A549 (cell line): ENCODE measurements around the gene MRPS26. TPM values are rescaled to one million over a fixed set of nuclear protein-coding genes. Genes with fewer than 3 reads are reported as not detected.

Source experiments
- ATAC-seq, 2 experiments: fragments of 200-7000 bp in 1 of 2; fragments of >200 bp in 1 of 2; cut with Nextera tagmentation in 1 of 2; cut with Tn5 transposase in 1 of 2; 3 replicates each; pipeline versions ENCODE4 v1.8.0 to v1.9.1; 2018 to 2020; ENCODE audit warnings: mild to moderate bottlenecking in 1 of 2, moderate library complexity in 1 of 2
- CTCF ChIA-PET: fragments of 300-600 bp; sonication (Branson Sonifier 250); formaldehyde crosslinking; extraction: SDS; loops from one replicate; lab custom pipeline; 2021; ENCODE audit warnings: antibody characterized with exemption, inconsistent platforms; lab: Yijun Ruan, JAX
- POLR2A ChIA-PET: fragments of 350-600 bp; formaldehyde crosslinking; extraction: SDS; loops from one replicate; lab custom pipeline; 2021; ENCODE audit warnings: antibody characterized with exemption, inconsistent platforms; lab: Yijun Ruan, JAX
- DNase-seq, 2 experiments: peaks; one replicate each; pipeline versions ENCODE4 v3.0.0 to v3.0.0-alpha.2; 2011 to 2016; ENCODE audit warnings: low read depth in 1 of 2, low spot score in 1 of 2
- FAIRE-seq: peaks from 2 replicates; lab custom pipeline; 2011; peaks lifted over from hg19 to GRCh38; lab: Jason Lieb, UNC
- H3K27ac ChIP-seq, 2 experiments: fragments of >200 bp; sonication (Bioruptor Twin); formaldehyde crosslinking; 3 replicates each; pipeline ENCODE4 v1.5.1; 2016 to 2017
- H3K4me1 ChIP-seq: fragments of >200 bp; sonication (Bioruptor Twin); formaldehyde crosslinking; 3 replicates; pipeline ENCODE4 v1.6.1; 2016
- H3K4me2 ChIP-seq: fragments of >200 bp; sonication (Bioruptor Twin); formaldehyde crosslinking; 3 replicates; pipeline ENCODE4 v1.6.1; 2016
- H3K4me3 ChIP-seq: fragments of >200 bp; sonication (Bioruptor Twin); formaldehyde crosslinking; 3 replicates; pipeline ENCODE4 v1.5.1; 2016
- H3K9me3 ChIP-seq: fragments of >200 bp; sonication (Bioruptor Twin); formaldehyde crosslinking; 3 replicates; pipeline ENCODE4 v1.6.1; 2016
- BHLHE40 ChIP-seq: IDR thresholded peaks from 2 replicates; pipeline ENCODE4 v1.6.1; 2012; ENCODE audit warnings: low read depth, low read length, inconsistent platforms
- CEBPB ChIP-seq, 2 experiments: fragments of >200 bp in 1 of 2; sonication (Bioruptor Twin) in 1 of 2; formaldehyde crosslinking in 1 of 2; IDR thresholded peaks; 2 replicates each; pipeline ENCODE4 v1.6.1; 2012 to 2016
- CHD2 ChIP-seq: fragments of 150-350 bp; IDR thresholded peaks from 2 replicates; pipeline ENCODE4 v1.6.1; 2014; ENCODE audit warnings: low read length; ENCODE audit not compliant: partially characterized antibody
- CHD4 ChIP-seq: fragments of 200-600 bp; sonication (generic); IDR thresholded peaks from 2 replicates; pipeline ENCODE4 v1.6.1; 2016; ENCODE audit warnings: antibody characterized with exemption, mild to moderate bottlenecking, borderline replicate concordance
- E2F6 ChIP-seq: IDR thresholded peaks from 2 replicates; pipeline ENCODE4 v1.6.1; 2012; ENCODE audit warnings: low read depth, borderline replicate concordance
- EHMT2 ChIP-seq: fragments of 200-600 bp; sonication (generic); IDR thresholded peaks from 2 replicates; pipeline ENCODE4 v1.6.1; 2016; ENCODE audit warnings: antibody characterized with exemption, low read depth, mild to moderate bottlenecking, moderate library complexity
- ESRRA ChIP-seq: fragments of 150-350 bp; IDR thresholded peaks from 2 replicates; pipeline ENCODE4 v1.6.1; 2014; ENCODE audit warnings: mild to moderate bottlenecking, low read length, borderline replicate concordance
- FOSB ChIP-seq: fragments of 250-450 bp; sonication (Bioruptor Pico); IDR thresholded peaks from 2 replicates; pipeline ENCODE4 v1.5.0; 2020; ENCODE audit warnings: mild to moderate bottlenecking, moderate library complexity
- FOXS1 ChIP-seq: fragments of 250-450 bp; sonication (Bioruptor Pico); IDR thresholded peaks from 2 replicates; pipeline ENCODE4 v1.5.0; 2020; ENCODE audit warnings: mild to moderate bottlenecking, moderate library complexity
- HDAC2 ChIP-seq: fragments of 200-600 bp; sonication (generic); IDR thresholded peaks from 2 replicates; pipeline ENCODE4 v1.6.1; 2016
- HEYL ChIP-seq: fragments of 250-450 bp; sonication (Bioruptor Pico); IDR thresholded peaks from 2 replicates; pipeline ENCODE4 v1.8.0; 2021; ENCODE audit warnings: mild to moderate bottlenecking, moderate library complexity
- JUN ChIP-seq, 2 experiments: fragments of >200 bp; sonication (Bioruptor Twin); formaldehyde crosslinking; IDR thresholded peaks; 2 replicates in 1 of 2; 3 replicates in 1 of 2; pipeline ENCODE4 v1.6.1; 2016 to 2017
- JUNB ChIP-seq: fragments of >200 bp; sonication (Bioruptor Twin); formaldehyde crosslinking; IDR thresholded peaks from 2 replicates; pipeline ENCODE4 v1.6.1; 2016
- KDM5A ChIP-seq: fragments of 200-600 bp; sonication (generic); IDR thresholded peaks from 2 replicates; pipeline ENCODE4 v1.6.1; 2016; ENCODE audit warnings: antibody characterized with exemption, mild to moderate bottlenecking
- MAZ ChIP-seq: fragments of 150-350 bp; IDR thresholded peaks from 2 replicates; pipeline ENCODE4 v1.6.1; 2014; ENCODE audit warnings: antibody characterized with exemption, low read depth, low read length, borderline replicate concordance
- NFE2L2 ChIP-seq: fragments of 150-350 bp; conservative IDR thresholded peaks from 2 replicates; pipeline ENCODE4 v1.6.1; 2014; ENCODE audit warnings: low read length
- POLR2AphosphoS2 ChIP-seq: conservative IDR thresholded peaks from 2 replicates; pipeline ENCODE4 v1.6.1; 2012; ENCODE audit warnings: low read length, improper control_type of control experiment, inconsistent platforms
- RAD21 ChIP-seq, 2 experiments: fragments of >200 bp in 1 of 2; sonication (Bioruptor Twin) in 1 of 2; formaldehyde crosslinking in 1 of 2; IDR thresholded peaks in 1 of 2; conservative IDR thresholded peaks in 1 of 2; 2 replicates in 1 of 2; 3 replicates in 1 of 2; pipeline ENCODE4 v1.6.1; 2012 to 2018; ENCODE audit warnings: inconsistent platforms in 1 of 2
- RCOR1 ChIP-seq: fragments of 150-350 bp; IDR thresholded peaks from 2 replicates; pipeline ENCODE4 v1.6.1; 2014; ENCODE audit warnings: antibody characterized with exemption, low read length, low read depth
- REST ChIP-seq: fragments of 200-600 bp; sonication (generic); IDR thresholded peaks from 2 replicates; pipeline ENCODE4 v1.6.1; 2016; ENCODE audit warnings: antibody characterized with exemption, mild to moderate bottlenecking, moderate library complexity
- RFX5 ChIP-seq: fragments of 450-650 bp; IDR thresholded peaks from 2 replicates; pipeline ENCODE4 v1.7.1; 2014; ENCODE audit warnings: antibody characterized with exemption, mild to moderate bottlenecking, moderate library complexity
- RNF2 ChIP-seq: fragments of 200-600 bp; sonication (generic); IDR thresholded peaks from 2 replicates; pipeline ENCODE4 v1.6.1; 2016; ENCODE audit warnings: low read depth, mild to moderate bottlenecking, antibody characterized with exemption, moderate library complexity, borderline replicate concordance
- TFCP2L1 ChIP-seq: fragments of 250-450 bp; sonication (Bioruptor Pico); IDR thresholded peaks from 2 replicates; pipeline ENCODE4 v1.5.0; 2021; ENCODE audit warnings: mild to moderate bottlenecking
- TP53 ChIP-seq: fragments of 250-450 bp; sonication (Bioruptor Pico); IDR thresholded peaks from 2 replicates; pipeline ENCODE4 v1.5.0; 2021; ENCODE audit warnings: mild to moderate bottlenecking, moderate library complexity
- ZC3H11A ChIP-seq: fragments of 450-650 bp; IDR thresholded peaks from 2 replicates; pipeline ENCODE4 v1.6.1; 2014; ENCODE audit warnings: antibody characterized with exemption, mild to moderate bottlenecking
- WGBS: methylation state at CpG from one replicate; pipeline ENCODE4 v1.1.6; 2017; ENCODE audit errors: missing lambda C conversion rate; 5-methylcytosine and 5-hydroxymethylcytosine counted together
- polyA minus RNA-seq: library from RNA; depleted of rRNA, polyadenylated mRNA; stranded (reverse); fragments of >200 nt; gene quantifications from 2 replicates; pipeline ENCODE4 v1.2.3, GENCODE V29; 2011; rRNA and poly(A)+ RNA removed
- polyA plus RNA-seq, 4 experiments: library from polyadenylated mRNA; depleted of rRNA in 3 of 4; stranded (reverse); fragments of >200 nt; fragmentation: RNase III in 1 of 4; extraction: RNeasy Plus Mini Kit Qiagen cat#74134 plus additional on column Dnase treatment in 1 of 4; gene quantifications; 2 replicates in 3 of 4; 3 replicates in 1 of 4; pipeline ENCODE4 v1.2.3, GENCODE V29; 2011 to 2017
- TF ChIP-seq, protein P1 (sequence below): fragments of >200 bp; sonication (Bioruptor Twin); formaldehyde crosslinking; IDR thresholded peaks from 3 replicates; pipeline ENCODE4 v1.5.1; 2016
- TF ChIP-seq, protein P2 (sequence below): IDR thresholded peaks from 2 replicates; pipeline ENCODE4 v1.6.1; 2012
- TF ChIP-seq, protein P3 (sequence below): fragments of >200 bp; sonication (Bioruptor Twin); formaldehyde crosslinking; IDR thresholded peaks from 3 replicates; pipeline ENCODE4 v1.6.1; 2016
- TF ChIP-seq, protein P4 (sequence below): IDR thresholded peaks from 2 replicates; pipeline ENCODE4 v1.6.1; 2012
- TF ChIP-seq, protein P5 (sequence below): fragments of >200 bp; sonication (Bioruptor Twin); formaldehyde crosslinking; IDR thresholded peaks from 2 replicates; pipeline ENCODE4 v1.6.1; 2016

The MRPS26 gene
- polyA plus RNA-seq (2011; rRNA removed) (69.4 and 71.3 TPM in 2 replicates), polyA plus RNA-seq (2017; fragmentation: RNase III; extraction: RNeasy Plus Mini Kit Qiagen cat#74134 plus additional on column Dnase treatment) (106 to 111 TPM (median 107 TPM) in 3 replicates), polyA minus RNA-seq (30.7 and 30.9 TPM in 2 replicates)
- 253 and 262 TPM in 2 replicates for polyA plus RNA-seq (2012; cell fraction: cytosol; rRNA removed)
- 125 and 159 TPM in 2 replicates for polyA plus RNA-seq (2012; cell fraction: nucleus; rRNA removed)

DNA sequence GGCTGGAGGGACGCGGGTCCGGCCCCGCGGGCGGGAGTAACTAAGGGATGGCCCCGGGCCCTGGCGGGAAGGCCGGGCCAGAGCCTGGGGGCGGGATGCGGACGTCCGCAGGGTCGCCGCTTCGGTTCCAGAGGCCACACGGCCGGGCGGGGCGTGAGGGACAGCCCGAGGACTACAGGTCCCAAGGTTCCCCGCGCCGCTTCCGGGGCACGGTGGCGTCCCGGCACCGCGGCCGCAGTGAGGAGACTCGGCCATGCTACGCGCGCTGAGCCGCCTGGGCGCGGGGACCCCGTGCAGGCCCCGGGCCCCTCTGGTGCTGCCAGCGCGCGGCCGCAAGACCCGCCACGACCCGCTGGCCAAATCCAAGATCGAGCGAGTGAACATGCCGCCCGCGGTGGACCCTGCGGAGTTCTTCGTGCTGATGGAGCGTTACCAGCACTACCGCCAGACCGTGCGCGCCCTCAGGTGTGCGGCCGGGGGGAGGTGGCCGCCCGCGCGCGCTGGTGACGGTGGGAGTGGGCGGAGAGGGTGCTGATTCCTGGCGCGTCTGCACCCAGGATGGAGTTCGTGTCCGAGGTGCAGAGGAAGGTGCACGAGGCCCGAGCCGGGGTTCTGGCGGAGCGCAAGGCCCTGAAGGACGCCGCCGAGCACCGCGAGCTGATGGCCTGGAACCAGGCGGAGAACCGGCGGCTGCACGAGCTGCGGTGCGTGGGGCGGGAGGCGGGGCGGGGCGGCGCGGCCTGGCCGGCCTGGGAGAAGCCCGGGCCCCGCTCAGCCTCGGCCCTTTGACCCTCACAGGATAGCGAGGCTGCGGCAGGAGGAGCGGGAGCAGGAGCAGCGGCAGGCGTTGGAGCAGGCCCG lies at the start of gene MRPS26:
TSS of gene MRPS26 (plus strand) at position 237 of the 861 bp plus-strand sequence. CDS start at position 254, 17 bp downstream.
- Histone ChIP-seq H3K4me2 (peak within 1 kb of the TSS; percentile 77), H3K27ac (peak within 1 kb of the TSS; percentile 86 to 94), H3K4me3 (peak within 1 kb of the TSS; percentile 95), H3K9me3 (no peaks in the 10 kb centered on the region), H3K4me1 (peaks cover 23% of the 10 kb centered on the region)
- 1% methylated on average over 45 of the region's 104 CpGs for WGBS
- ChIA-PET POLR2A (interaction anchor here (0.5 to 1.1 kb wide), 5 partner anchors 8 to 829 kb away, joined by 3 to 8 read pairs (median 6); no protein-coding TSS in a partner anchor), CTCF (interaction anchor here (1.0 kb wide), 2 partner anchors 8 to 71 kb away, joined by 4 to 9 read pairs; no protein-coding TSS in a partner anchor)
- ATAC-seq (peak; percentile 94 to 97), FAIRE-seq (no peak), DNase-seq (peak; percentile 93 to 94)
- TF ChIP-seq, protein P1, sequence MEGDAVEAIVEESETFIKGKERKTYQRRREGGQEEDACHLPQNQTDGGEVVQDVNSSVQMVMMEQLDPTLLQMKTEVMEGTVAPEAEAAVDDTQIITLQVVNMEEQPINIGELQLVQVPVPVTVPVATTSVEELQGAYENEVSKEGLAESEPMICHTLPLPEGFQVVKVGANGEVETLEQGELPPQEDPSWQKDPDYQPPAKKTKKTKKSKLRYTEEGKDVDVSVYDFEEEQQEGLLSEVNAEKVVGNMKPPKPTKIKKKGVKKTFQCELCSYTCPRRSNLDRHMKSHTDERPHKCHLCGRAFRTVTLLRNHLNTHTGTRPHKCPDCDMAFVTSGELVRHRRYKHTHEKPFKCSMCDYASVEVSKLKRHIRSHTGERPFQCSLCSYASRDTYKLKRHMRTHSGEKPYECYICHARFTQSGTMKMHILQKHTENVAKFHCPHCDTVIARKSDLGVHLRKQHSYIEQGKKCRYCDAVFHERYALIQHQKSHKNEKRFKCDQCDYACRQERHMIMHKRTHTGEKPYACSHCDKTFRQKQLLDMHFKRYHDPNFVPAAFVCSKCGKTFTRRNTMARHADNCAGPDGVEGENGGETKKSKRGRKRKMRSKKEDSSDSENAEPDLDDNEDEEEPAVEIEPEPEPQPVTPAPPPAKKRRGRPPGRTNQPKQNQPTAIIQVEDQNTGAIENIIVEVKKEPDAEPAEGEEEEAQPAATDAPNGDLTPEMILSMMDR = no peak
- TF ChIP-seq JUNB (no peak), TP53 (CRISPR knock-in tag) (no peak), CHD4 (no peak), FOSB (CRISPR knock-in tag) (no peak), CHD2 (no peak), HDAC2 (peak; percentile 77; the same call in 1 of the 2 replicates), TFCP2L1 (CRISPR knock-in tag) (no peak), RFX5 (no peak), HEYL (CRISPR knock-in tag) (no peak), RAD21 (conservative IDR thresholded peaks at IDR 0.05 in 1 of 2, IDR thresholded peaks at IDR 0.05 in 1 of 2) (no peak), JUN (IDR thresholded peaks at IDR 0.05) (peak; percentile 88 to 96; a peak in 3 of 5 replicates), RCOR1 (no peak), RNF2 (no peak), MAZ (no peak), FOXS1 (CRISPR knock-in tag) (no peak), CEBPB (IDR thresholded peaks at IDR 0.05) (no peak), BHLHE40 (no peak), POLR2AphosphoS2 (0 out of 2 replicates have a peak, but pooled peaks have one; percentile 51), ZC3H11A (no peak), NFE2L2 (no peak), KDM5A (peak; percentile 42; the same call in 1 of the 2 replicates), ESRRA (no peak), E2F6 (peak; percentile 78), EHMT2 (no peak), REST (peak; percentile 17; the same call in 1 of the 2 replicates)
- TF ChIP-seq, protein P2, sequence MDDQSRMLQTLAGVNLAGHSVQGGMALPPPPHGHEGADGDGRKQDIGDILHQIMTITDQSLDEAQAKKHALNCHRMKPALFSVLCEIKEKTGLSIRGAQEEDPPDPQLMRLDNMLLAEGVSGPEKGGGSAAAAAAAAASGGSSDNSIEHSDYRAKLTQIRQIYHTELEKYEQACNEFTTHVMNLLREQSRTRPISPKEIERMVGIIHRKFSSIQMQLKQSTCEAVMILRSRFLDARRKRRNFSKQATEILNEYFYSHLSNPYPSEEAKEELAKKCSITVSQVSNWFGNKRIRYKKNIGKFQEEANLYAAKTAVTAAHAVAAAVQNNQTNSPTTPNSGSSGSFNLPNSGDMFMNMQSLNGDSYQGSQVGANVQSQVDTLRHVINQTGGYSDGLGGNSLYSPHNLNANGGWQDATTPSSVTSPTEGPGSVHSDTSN = no peak
- TF ChIP-seq, protein P3, sequence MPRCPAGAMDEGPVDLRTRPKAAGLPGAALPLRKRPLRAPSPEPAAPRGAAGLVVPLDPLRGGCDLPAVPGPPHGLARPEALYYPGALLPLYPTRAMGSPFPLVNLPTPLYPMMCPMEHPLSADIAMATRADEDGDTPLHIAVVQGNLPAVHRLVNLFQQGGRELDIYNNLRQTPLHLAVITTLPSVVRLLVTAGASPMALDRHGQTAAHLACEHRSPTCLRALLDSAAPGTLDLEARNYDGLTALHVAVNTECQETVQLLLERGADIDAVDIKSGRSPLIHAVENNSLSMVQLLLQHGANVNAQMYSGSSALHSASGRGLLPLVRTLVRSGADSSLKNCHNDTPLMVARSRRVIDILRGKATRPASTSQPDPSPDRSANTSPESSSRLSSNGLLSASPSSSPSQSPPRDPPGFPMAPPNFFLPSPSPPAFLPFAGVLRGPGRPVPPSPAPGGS = peak; percentile 97
- TF ChIP-seq, protein P4, sequence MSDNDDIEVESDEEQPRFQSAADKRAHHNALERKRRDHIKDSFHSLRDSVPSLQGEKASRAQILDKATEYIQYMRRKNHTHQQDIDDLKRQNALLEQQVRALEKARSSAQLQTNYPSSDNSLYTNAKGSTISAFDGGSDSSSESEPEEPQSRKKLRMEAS = peak; percentile 92
- TF ChIP-seq, protein P5, sequence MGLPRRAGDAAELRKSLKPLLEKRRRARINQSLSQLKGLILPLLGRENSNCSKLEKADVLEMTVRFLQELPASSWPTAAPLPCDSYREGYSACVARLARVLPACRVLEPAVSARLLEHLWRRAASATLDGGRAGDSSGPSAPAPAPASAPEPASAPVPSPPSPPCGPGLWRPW = no peak
